ENCODE results near the gene YWHAB.
A peak's percentile ranks its signal among the peaks of the same experiment; 100 is the strongest.
"Not testable (repeated sequence)": the region's sequence is repeated elsewhere in the genome, so short reads cannot be mapped to it uniquely, and the experiment has no call there.

The YWHAB gene

GRCh38 chr20:44885392-44886265 lies at the start of gene YWHAB:
TSS of gene YWHAB (plus strand) at chr20:44885705. CDS start at chr20:44901534, 15,829 bp downstream.
- peak; percentile 93 to 97 for DNase-seq (ENCODE audit: low read depth in 1 of 2, low spot score in 1 of 2)

- no peak for DNase-seq (ENCODE audit: low read depth in 1 of 2, low spot score in 1 of 2)
Observed at GRCh38 chr20:44836601-44837120, 48.8 kb upstream of the YWHAB start.

DNA sequence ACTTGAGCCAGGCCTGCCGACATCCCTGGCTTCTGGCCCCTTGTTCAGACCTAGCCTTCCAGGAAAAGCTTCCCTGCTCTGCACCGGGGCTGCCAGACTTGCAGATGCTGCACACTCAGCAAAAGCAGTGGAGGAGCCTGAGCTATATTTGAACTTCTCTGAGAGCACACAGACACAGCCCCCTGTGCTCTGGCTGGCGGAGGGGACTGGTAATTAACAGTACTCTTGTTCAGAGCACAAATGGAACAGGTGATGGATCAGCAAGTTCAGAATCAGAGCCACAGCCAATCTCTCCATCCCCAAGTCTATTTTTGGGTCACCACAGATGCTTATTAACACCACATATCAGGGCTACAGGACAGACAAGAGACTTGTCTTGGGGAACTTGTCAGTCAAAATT lies 47.6 kb upstream of the YWHAB start:
- no peak for DNase-seq (ENCODE audit: low read depth in 1 of 2, low spot score in 1 of 2)

DNA sequence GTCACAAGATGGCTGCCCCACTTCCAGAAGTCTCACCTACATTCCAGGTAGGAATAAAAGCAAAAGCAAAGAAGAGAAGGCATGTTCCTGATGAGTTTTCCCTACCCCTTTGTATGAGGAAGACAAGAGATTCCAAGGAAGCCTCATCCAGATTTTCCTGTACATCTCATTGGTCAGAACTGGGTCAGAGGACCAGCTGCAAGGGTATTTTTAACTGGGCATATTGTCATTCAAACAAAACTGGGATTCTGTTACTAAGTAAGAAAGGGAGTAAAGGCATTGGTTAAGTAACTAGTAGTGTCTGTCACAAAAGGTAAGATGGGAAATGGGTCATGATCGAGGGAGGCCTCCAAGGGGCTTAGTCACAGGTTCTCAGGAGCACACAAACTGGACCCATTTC lies 47.0 kb upstream of the YWHAB start:
- DNase-seq (ENCODE audit: low read depth in 1 of 2, low spot score in 1 of 2) = no peak

DNA sequence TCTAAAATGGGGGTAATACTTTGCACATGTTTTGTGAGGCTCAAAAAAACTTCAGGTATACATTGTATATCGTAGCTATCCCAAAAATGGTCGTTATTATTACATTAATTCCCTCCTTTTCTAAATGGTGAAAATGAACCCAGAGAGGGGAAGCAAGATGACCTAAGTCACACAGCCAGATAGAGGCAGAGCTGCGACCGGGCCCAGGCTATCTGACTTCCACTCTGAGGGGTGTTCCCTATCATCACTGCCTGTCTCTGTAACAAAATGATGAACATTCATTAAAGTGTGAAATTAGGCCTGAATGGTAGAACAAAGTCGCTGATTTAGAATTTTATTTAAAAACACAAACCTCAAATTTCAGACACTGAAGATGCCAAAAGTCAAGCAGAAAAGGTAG lies 46.0 kb upstream of the YWHAB start:
- no peak for DNase-seq (ENCODE audit: low read depth in 1 of 2, low spot score in 1 of 2)

- DNase-seq (ENCODE audit: low read depth in 1 of 2, low spot score in 1 of 2) = no peak
Observed at GRCh38 chr20:44840826-44841225, 44.7 kb upstream of the YWHAB start.

GRCh38 chr20:44841955-44842354 lies 43.5 kb upstream of the YWHAB start:
- DNase-seq (ENCODE audit: low read depth in 1 of 2, low spot score in 1 of 2) = no peak

DNA sequence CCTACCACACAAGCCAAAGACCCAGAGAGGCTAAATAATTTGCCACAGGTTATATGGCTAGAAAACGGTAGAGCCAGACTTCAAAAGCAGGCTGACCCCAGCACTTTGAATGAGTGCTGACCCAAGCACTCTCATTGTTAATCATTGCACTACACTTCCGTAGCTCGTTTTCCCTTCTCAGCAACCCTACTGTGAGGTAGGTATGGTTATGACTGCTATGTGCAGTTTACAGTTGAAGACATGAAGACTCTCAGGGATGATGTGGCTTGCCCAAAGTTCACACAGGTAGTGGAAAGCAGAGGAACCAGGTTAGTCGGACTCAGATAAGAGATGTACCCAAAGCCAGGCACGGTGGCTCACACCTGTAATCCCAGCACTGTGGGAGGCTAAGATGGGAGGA lies 41.6 kb upstream of the YWHAB start:
- no peak for DNase-seq (ENCODE audit: low read depth in 1 of 2, low spot score in 1 of 2)

- DNase-seq (ENCODE audit: low read depth in 1 of 2, low spot score in 1 of 2) = no peak
Observed at GRCh38 chr20:44848254-44849015, 37.1 kb upstream of the YWHAB start.

DNA sequence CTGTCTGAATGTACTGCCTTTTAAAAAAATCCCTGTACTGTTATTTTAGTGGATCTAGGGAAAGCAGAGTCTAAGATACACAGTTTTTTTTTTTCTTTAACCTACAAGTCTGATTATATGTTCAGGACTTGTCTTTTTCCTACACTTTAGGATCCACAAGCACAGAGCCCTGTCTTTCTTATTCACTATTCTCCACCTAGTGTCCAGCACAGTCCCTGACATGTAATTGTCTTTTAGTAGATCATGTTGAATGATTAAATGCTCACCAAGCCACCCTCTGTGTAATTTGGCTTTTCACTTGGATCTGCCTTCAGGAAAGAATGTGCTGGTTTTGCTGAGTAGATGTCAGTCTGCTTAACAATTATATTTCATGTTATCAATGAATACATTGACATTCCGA lies 35.8 kb upstream of the YWHAB start:
- DNase-seq (ENCODE audit: low read depth in 1 of 2, low spot score in 1 of 2) = no peak

- DNase-seq (ENCODE audit: low read depth in 1 of 2, low spot score in 1 of 2) = no peak
Observed at GRCh38 chr20:44850272-44850671, 35.2 kb upstream of the YWHAB start.

DNA sequence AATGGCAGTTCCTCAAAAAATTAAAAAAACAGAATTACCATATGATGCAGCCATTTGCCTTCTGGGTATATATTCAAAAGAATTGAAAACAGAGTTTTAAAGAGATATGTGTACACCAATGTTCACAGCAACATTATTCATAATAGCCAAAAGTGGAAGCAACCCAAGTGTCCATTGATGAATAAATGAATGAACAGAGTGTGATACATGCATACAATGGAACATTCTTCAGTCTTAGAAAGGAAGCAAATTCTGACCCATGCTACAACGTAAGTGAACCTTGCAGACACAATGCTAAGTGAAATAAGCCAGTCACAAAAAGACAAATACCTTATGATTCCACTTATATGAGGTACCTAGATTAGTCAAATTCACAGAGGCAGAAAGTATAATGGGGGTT lies 34.7 kb upstream of the YWHAB start:
- DNase-seq (ENCODE audit: low read depth in 1 of 2, low spot score in 1 of 2) = no peak

DNA sequence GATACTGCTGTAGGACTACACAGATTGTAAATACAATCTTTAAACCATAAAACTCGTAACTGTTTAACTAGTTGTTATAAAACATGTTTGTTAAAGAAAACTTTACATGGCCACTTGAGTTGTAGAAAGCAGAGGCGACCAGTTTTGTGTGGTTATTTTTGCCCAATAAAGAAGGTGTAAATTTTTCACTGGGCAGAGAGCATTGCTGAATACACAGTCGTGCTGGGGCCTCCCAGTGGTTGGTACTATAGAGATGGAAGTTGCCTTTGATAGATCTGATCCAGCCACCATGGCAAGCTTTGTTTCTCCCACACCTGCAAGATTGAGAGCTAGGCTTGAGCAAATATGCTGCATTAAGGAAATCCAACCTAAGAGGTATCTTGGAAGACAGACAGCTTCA lies 34.0 kb upstream of the YWHAB start:
- no peak for DNase-seq (ENCODE audit: low read depth in 1 of 2, low spot score in 1 of 2)

GRCh38 chr20:44856442-44856841 lies 29.1 kb upstream of the YWHAB start:
- DNase-seq (ENCODE audit: low read depth in 1 of 2, low spot score in 1 of 2) = no peak

GRCh38 chr20:44856856-44857448 lies 28.6 kb upstream of the YWHAB start:
- no peak for DNase-seq (ENCODE audit: low read depth in 1 of 2, low spot score in 1 of 2)

DNA sequence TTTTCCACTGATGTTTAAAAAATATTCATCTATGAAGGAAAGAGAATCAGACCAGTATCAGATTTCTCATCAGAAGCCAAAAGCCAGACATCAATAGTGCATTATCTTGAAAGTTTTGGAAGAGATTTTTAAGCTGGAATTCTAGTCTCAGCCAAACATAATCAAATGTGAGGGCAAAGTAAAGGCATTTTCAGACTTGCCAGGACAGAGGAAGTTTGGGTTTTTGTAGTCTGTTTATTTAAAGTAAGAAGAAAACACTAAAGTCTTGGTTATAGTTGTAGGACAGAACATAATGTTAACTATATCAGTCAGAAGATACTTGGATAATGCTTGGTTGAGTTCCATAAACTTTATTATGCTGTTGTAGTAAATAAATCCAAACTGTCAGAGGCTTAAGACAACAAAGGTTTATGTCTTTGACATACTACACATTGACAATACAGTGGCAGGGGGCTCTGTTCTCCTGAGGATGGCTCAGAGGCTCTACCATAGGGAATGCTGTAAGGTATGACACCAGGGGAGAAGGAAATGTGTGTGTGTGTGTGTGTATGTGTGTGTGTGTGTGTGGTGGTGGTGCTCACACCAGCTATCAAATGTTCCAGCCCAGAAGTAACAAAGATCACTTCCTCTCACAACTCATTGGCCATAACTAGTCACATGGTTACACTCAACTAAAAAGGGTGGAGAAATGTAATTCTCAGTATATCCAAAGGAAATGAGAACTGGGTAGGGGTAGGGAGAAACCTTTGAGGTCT lies 26.7 kb upstream of the YWHAB start:
- no peak for DNase-seq (ENCODE audit: low read depth in 1 of 2, low spot score in 1 of 2)

- DNase-seq (ENCODE audit: low read depth in 1 of 2, low spot score in 1 of 2) = no peak
Observed at GRCh38 chr20:44861531-44862006, 23.9 kb upstream of the YWHAB start.

- no peak for DNase-seq (ENCODE audit: low read depth in 1 of 2, low spot score in 1 of 2)
Observed at GRCh38 chr20:44862286-44862685, 23.2 kb upstream of the YWHAB start.

- not testable (repeated sequence) for DNase-seq (ENCODE audit: low read depth in 1 of 2, low spot score in 1 of 2)
Observed at GRCh38 chr20:44863365-44864084, 22.0 kb upstream of the YWHAB start.

DNA sequence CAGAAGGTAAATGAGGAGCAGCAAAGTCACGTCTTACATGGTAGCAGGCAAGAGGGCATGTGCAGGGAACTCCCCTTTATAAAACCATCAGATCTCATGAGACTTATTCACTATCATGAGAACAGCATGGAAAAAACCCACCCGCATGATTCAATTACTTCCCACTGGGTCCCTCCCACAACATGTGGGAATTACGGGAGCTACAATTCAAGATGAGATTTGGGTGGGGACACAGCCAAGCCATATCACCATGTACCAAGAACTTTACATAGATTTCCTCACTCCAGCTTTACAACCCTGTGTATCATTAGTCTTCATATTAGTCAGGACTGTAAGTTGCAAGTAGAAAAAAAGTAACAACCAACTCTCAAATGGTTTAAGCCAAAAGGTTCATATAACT lies 21.0 kb upstream of the YWHAB start:
- DNase-seq (ENCODE audit: low read depth in 1 of 2, low spot score in 1 of 2) = not testable (repeated sequence)

Measured in activated CD4-positive, alpha-beta T cell treated with anti-CD3 and anti-CD28 coated beads, Interleukin-2, amount 50 U/mL, for 24 hours (primary cell).